SK-N-SH treated with all-trans-retinoic acid at 6 μM for 48 hours (cell line): ENCODE measurements around the gene AOPEP.

ENCODE experiments used
- ATAC-seq: fragments of 200-7000 bp; cut with Tn5 transposase; 3 replicates; pipeline ENCODE4 v1.9.1; 2020; ENCODE audit warnings: mild to moderate bottlenecking, moderate library complexity
- ESRRG ChIP-seq: fragments of 250-450 bp; sonication (Bioruptor Pico); IDR thresholded peaks from 2 replicates; pipeline ENCODE4 v1.6.1; 2021; ENCODE audit warnings: mild to moderate bottlenecking
- GLIS3 ChIP-seq: fragments of 250-450 bp; sonication (Bioruptor Pico); IDR thresholded peaks from 2 replicates; pipeline ENCODE4 v1.5.0; 2020; ENCODE audit warnings: mild to moderate bottlenecking, moderate library complexity
- ISL1 ChIP-seq: fragments of 250-450 bp; sonication (Bioruptor Pico); IDR thresholded peaks from 2 replicates; pipeline ENCODE4 v2.1.2; 2022; ENCODE audit warnings: mild to moderate bottlenecking, moderate library complexity
- OSR1 ChIP-seq: fragments of 250-450 bp; sonication (Bioruptor Pico); IDR thresholded peaks from 2 replicates; pipeline ENCODE4 v1.8.0; 2022; ENCODE audit warnings: moderate library complexity, mild to moderate bottlenecking, inconsistent platforms
- RARB ChIP-seq: fragments of 250-450 bp; sonication (Bioruptor Pico); IDR thresholded peaks from 2 replicates; pipeline ENCODE4 v1.8.0; 2021; ENCODE audit warnings: mild to moderate bottlenecking, moderate library complexity
- SNAI2 ChIP-seq: fragments of 250-450 bp; sonication (Bioruptor Pico); IDR thresholded peaks from 2 replicates; pipeline ENCODE4 v1.5.0; 2020; ENCODE audit warnings: mild to moderate bottlenecking, moderate library complexity
- TCF4 ChIP-seq: fragments of 250-450 bp; sonication (Bioruptor Pico); IDR thresholded peaks from 2 replicates; pipeline ENCODE4 v1.8.0; 2021; ENCODE audit warnings: mild to moderate bottlenecking, moderate library complexity, borderline replicate concordance
- TOX ChIP-seq: fragments of 250-450 bp; sonication (Bioruptor Pico); IDR thresholded peaks from 2 replicates; pipeline ENCODE4 v1.8.0; 2021; ENCODE audit warnings: mild to moderate bottlenecking, moderate library complexity, borderline replicate concordance
- ZC3H10 ChIP-seq: fragments of 250-450 bp; sonication (Bioruptor Pico); IDR thresholded peaks from 2 replicates; pipeline ENCODE4 v1.5.1; 2021; ENCODE audit warnings: mild to moderate bottlenecking, moderate library complexity
- ZFP3 ChIP-seq: fragments of 250-450 bp; sonication (Bioruptor Pico); IDR thresholded peaks from 2 replicates; pipeline ENCODE4 v1.5.0; 2020; ENCODE audit warnings: mild to moderate bottlenecking, moderate library complexity
- ZNF565 ChIP-seq: fragments of 450-650 bp; formaldehyde crosslinking; conservative IDR thresholded peaks from 2 replicates; pipeline ENCODE4 v1.5.0; 2020; ENCODE audit warnings: low read depth, mild to moderate bottlenecking, moderate library complexity
- ZNF70 ChIP-seq: fragments of 450-650 bp; formaldehyde crosslinking; IDR thresholded peaks from 2 replicates; pipeline ENCODE4 v1.5.0; 2020; ENCODE audit warnings: mild to moderate bottlenecking, moderate library complexity
- ZNF8 ChIP-seq: fragments of 450-650 bp; formaldehyde crosslinking; IDR thresholded peaks from 2 replicates; pipeline ENCODE4 v1.5.0; 2020; ENCODE audit warnings: mild to moderate bottlenecking, moderate library complexity
- TF ChIP-seq, protein P1 (sequence below): fragments of 250-450 bp; sonication (Bioruptor Pico); IDR thresholded peaks from 2 replicates; pipeline ENCODE4 v1.5.1; 2020; ENCODE audit warnings: low read depth, mild to moderate bottlenecking, moderate library complexity
- TF ChIP-seq, protein P2 (sequence below): fragments of 250-450 bp; sonication (Bioruptor Pico); IDR thresholded peaks from 2 replicates; pipeline ENCODE4 v1.8.0; 2021; ENCODE audit warnings: low read depth, mild to moderate bottlenecking, moderate library complexity, borderline replicate concordance
- TF ChIP-seq, protein P3 (sequence below): fragments of 250-450 bp; sonication (Bioruptor Pico); IDR thresholded peaks from 2 replicates; pipeline ENCODE4 v1.5.0; 2020; ENCODE audit warnings: mild to moderate bottlenecking, moderate library complexity
- TF ChIP-seq, protein P4 (sequence below): fragments of 250-450 bp; sonication (Bioruptor Pico); IDR thresholded peaks from 2 replicates; pipeline ENCODE4 v1.5.1; 2021; ENCODE audit warnings: mild to moderate bottlenecking, moderate library complexity
- TF ChIP-seq, protein P5 (sequence below): fragments of 250-450 bp; sonication (Bioruptor Pico); IDR thresholded peaks from 2 replicates; pipeline ENCODE4 v1.8.0; 2020; ENCODE audit warnings: mild to moderate bottlenecking, moderate library complexity, borderline replicate concordance

Gene AOPEP

DNA sequence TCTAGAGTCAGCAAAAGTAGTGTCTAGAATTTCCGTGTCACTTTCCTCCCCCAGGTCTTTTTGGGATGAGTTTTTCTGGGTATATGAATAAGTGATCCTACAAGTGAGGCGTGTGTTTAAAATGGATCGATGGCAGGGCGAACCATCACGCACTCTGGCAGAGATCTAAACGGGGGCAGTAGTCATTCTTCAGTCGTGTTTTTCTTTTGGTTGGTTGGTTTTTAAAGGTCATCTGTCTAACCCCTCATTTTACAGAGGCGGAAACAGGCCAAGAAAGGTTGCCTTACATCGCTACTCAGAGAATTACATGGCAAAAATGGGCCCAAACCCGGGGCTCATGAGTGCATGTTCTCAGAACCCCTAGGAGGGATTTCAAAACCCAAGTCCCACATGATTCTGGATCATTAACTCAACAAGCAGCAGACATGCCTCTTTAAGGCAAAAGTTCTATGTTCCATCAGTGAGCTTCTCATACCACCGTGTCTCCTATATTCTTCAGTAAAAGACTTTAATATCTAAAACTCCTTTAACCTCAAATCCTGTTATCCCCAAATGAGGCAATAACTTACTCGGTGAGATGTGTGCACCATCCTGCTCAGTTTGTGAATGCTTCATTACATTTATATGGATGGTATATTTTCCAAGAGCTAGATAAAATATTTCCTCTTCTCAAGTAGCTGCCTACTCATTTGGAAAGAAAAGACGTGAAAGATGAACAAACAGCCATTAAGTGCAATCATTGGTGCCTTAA, 145.8 kb downstream of the AOPEP start:
- TF ChIP-seq SNAI2 (CRISPR knock-in tag): no peak
- TF ChIP-seq, protein P1, sequence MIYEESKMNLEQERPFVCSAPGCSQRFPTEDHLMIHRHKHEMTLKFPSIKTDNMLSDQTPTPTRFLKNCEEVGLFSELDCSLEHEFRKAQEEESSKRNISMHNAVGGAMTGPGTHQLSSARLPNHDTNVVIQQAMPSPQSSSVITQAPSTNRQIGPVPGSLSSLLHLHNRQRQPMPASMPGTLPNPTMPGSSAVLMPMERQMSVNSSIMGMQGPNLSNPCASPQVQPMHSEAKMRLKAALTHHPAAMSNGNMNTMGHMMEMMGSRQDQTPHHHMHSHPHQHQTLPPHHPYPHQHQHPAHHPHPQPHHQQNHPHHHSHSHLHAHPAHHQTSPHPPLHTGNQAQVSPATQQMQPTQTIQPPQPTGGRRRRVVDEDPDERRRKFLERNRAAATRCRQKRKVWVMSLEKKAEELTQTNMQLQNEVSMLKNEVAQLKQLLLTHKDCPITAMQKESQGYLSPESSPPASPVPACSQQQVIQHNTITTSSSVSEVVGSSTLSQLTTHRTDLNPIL: no peak
- TF ChIP-seq, protein P2, sequence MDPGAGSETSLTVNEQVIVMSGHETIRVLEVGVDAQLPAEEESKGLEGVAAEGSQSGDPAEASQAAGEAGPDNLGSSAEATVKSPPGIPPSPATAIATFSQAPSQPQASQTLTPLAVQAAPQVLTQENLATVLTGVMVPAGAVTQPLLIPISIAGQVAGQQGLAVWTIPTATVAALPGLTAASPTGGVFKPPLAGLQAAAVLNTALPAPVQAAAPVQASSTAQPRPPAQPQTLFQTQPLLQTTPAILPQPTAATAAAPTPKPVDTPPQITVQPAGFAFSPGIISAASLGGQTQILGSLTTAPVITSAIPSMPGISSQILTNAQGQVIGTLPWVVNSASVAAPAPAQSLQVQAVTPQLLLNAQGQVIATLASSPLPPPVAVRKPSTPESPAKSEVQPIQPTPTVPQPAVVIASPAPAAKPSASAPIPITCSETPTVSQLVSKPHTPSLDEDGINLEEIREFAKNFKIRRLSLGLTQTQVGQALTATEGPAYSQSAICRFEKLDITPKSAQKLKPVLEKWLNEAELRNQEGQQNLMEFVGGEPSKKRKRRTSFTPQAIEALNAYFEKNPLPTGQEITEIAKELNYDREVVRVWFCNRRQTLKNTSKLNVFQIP (CRISPR knock-in tag): no peak
- TF ChIP-seq OSR1 (CRISPR knock-in tag): no peak
- TF ChIP-seq, protein P3, sequence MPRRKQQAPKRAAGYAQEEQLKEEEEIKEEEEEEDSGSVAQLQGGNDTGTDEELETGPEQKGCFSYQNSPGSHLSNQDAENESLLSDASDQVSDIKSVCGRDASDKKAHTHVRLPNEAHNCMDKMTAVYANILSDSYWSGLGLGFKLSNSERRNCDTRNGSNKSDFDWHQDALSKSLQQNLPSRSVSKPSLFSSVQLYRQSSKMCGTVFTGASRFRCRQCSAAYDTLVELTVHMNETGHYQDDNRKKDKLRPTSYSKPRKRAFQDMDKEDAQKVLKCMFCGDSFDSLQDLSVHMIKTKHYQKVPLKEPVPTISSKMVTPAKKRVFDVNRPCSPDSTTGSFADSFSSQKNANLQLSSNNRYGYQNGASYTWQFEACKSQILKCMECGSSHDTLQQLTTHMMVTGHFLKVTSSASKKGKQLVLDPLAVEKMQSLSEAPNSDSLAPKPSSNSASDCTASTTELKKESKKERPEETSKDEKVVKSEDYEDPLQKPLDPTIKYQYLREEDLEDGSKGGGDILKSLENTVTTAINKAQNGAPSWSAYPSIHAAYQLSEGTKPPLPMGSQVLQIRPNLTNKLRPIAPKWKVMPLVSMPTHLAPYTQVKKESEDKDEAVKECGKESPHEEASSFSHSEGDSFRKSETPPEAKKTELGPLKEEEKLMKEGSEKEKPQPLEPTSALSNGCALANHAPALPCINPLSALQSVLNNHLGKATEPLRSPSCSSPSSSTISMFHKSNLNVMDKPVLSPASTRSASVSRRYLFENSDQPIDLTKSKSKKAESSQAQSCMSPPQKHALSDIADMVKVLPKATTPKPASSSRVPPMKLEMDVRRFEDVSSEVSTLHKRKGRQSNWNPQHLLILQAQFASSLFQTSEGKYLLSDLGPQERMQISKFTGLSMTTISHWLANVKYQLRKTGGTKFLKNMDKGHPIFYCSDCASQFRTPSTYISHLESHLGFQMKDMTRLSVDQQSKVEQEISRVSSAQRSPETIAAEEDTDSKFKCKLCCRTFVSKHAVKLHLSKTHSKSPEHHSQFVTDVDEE (CRISPR knock-in tag): no peak
- ATAC-seq: no peak

DNA sequence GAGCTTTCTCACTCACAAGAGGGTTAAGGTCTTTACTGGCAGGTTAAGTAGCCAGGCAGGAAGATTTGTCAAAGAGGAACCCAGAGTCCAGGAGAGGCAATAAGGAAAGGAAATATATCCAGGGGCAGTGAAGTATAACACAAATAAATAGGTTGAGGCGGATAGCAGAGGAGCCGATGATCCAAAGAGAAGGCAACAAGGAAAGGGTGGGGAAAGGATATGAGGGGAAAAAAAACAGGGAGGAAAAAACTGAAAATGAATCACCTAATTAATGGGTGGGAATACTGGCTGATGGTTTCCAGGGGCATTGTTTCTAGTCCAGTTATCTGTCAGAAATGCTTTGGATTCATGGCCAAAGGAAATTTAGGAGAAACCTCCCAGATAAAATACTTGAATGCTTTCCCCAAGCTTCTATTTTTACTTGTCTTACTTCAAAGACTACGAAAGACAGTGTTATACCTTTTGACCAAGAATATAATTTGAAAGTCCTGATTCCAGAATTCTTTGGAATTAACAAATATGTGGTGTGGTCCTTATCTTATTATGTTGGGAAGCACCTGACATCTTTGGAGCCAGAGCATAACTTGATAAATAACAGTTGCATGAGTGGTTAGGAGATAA, 146.5 kb downstream of the AOPEP start:
- ATAC-seq: peak; percentile 18
- TF ChIP-seq ZFP3 (CRISPR knock-in tag): peak; percentile 96
- TF ChIP-seq, protein P2 (CRISPR knock-in tag): no peak
- no peak for TF ChIP-seq ZNF565 (CRISPR knock-in tag)
- TF ChIP-seq ZC3H10: peak; percentile 71; the same call in 1 of the 2 replicates
- TF ChIP-seq, protein P4, sequence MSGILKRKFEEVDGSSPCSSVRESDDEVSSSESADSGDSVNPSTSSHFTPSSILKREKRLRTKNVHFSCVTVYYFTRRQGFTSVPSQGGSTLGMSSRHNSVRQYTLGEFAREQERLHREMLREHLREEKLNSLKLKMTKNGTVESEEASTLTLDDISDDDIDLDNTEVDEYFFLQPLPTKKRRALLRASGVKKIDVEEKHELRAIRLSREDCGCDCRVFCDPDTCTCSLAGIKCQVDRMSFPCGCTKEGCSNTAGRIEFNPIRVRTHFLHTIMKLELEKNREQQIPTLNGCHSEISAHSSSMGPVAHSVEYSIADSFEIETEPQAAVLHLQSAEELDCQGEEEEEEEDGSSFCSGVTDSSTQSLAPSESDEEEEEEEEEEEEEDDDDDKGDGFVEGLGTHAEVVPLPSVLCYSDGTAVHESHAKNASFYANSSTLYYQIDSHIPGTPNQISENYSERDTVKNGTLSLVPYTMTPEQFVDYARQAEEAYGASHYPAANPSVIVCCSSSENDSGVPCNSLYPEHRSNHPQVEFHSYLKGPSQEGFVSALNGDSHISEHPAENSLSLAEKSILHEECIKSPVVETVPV (CRISPR knock-in tag): peak; percentile 90
- peak; percentile 85 for TF ChIP-seq TOX (CRISPR knock-in tag)
- peak; percentile 44; the same call in 1 of the 2 replicates for TF ChIP-seq SNAI2 (CRISPR knock-in tag)
- TF ChIP-seq GLIS3: no peak
- TF ChIP-seq, protein P1: peak; percentile 87
- TF ChIP-seq, protein P5, sequence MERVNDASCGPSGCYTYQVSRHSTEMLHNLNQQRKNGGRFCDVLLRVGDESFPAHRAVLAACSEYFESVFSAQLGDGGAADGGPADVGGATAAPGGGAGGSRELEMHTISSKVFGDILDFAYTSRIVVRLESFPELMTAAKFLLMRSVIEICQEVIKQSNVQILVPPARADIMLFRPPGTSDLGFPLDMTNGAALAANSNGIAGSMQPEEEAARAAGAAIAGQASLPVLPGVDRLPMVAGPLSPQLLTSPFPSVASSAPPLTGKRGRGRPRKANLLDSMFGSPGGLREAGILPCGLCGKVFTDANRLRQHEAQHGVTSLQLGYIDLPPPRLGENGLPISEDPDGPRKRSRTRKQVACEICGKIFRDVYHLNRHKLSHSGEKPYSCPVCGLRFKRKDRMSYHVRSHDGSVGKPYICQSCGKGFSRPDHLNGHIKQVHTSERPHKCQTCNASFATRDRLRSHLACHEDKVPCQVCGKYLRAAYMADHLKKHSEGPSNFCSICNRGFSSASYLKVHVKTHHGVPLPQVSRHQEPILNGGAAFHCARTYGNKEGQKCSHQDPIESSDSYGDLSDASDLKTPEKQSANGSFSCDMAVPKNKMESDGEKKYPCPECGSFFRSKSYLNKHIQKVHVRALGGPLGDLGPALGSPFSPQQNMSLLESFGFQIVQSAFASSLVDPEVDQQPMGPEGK (CRISPR knock-in tag): 0 out of 2 replicates have a peak, but pooled peaks have one; percentile 43
- no peak for TF ChIP-seq RARB
- no peak for TF ChIP-seq ZNF70 (CRISPR knock-in tag)
- 0 out of 2 replicates have a peak, but pooled peaks have one; percentile 5 for TF ChIP-seq ZNF8 (CRISPR knock-in tag)
- TF ChIP-seq ESRRG (CRISPR knock-in tag): peak; percentile 43; the same call in 1 of the 2 replicates
- peak; percentile 94 for TF ChIP-seq ISL1 (CRISPR knock-in tag)
- 0 out of 2 replicates have a peak, but pooled peaks have one; percentile 45 for TF ChIP-seq TCF4
